Body of pancreas (tissue), 4 donors: ENCODE results near the gene B3GAT3. TPM values are rescaled to one million over a fixed set of nuclear protein-coding genes. Genes with fewer than 3 reads are reported as not detected.

Experiments used
- ATAC-seq: fragments of 150-250 bp; one replicate; pipeline ENCODE4 v1.9.1; 2016
- DNase-seq, 4 donors: peaks; one replicate each; pipeline ENCODE4 v3.0.0-alpha.2; 2019
- H3K27ac ChIP-seq, 4 donors: fragments of 200-600 bp; sonication (generic); 1 replicate in 3 of 4; 2 replicates in 1 of 4; pipeline versions ENCODE4 v1.5.1 to v1.6.1; 2016 to 2019; ENCODE audit warnings: mild to moderate bottlenecking in 1 of 4, mixed read lengths in 1 of 4, moderate library complexity in 1 of 4
- H3K27me3 ChIP-seq, 2 donors: fragments of 200-600 bp; sonication (generic); one replicate each; pipeline ENCODE4 v1.6.0; 2016; ENCODE audit warnings: mild to moderate bottlenecking in 1 of 2
- H3K36me3 ChIP-seq, 2 donors: fragments of 200-600 bp; sonication (generic); replicated peaks in 1 of 2; 2 replicates each; pipeline ENCODE4 v1.5.1; 2016; ENCODE audit warnings: low read depth in 2 of 2; ENCODE audit not compliant: insufficient read depth in 1 of 2
- H3K4me1 ChIP-seq: fragments of 200-600 bp; sonication (generic); one replicate; pipeline ENCODE4 v1.6.0; 2016
- H3K4me3 ChIP-seq, 2 donors: fragments of 200-600 bp; sonication (generic); 1 replicate in 1 of 2; 2 replicates in 1 of 2; pipeline ENCODE4 v1.5.1; 2016 to 2019
- H3K9me3 ChIP-seq, 3 donors: fragments of 200-600 bp; sonication (generic); 1 replicate in 2 of 3; 2 replicates in 1 of 3; pipeline ENCODE4 v1.5.1; 2016
- POLR2A ChIP-seq, 3 donors: fragments of 450-650 bp; IDR thresholded peaks; one replicate each; pipeline ENCODE4 v1.6.1; 2016; ENCODE audit warnings: antibody characterized with exemption in 3 of 3, mild to moderate bottlenecking in 2 of 3
- WGBS, 2 donors: methylation state at CpG; one replicate each; pipeline ENCODE4 v1.1.5; 2017; 5-methylcytosine and 5-hydroxymethylcytosine counted together
- intact Hi-C: fragments of 100-400 bp; cut with DNase I; formaldehyde crosslinking; loops from one replicate; pipeline ENCODE4 v1.15.1; 2023
- total RNA-seq, 2 donors: library from RNA; depleted of rRNA; stranded (reverse); fragments of >200 nt; gene quantifications; one replicate each; pipeline ENCODE4 v1.1.0, GENCODE V29; 2016
- TF ChIP-seq, protein P1 (sequence below), 7 experiments: fragments of 450-650 bp in 4 of 7; fragments of 200-600 bp in 3 of 7; sonication (generic) in 3 of 7; IDR thresholded peaks; one replicate each; pipeline ENCODE4 v1.5.1; 2016 to 2019; ENCODE audit warnings: antibody characterized with exemption in 7 of 7

B3GAT3 gene
- total RNA-seq, 2 donors from 2014 or later: 17.1 to 63.0 TPM

- no peak for DNase-seq
- intact Hi-C loops: no loop called here
- ATAC-seq: no peak
These were observed 45.9 kb downstream of the B3GAT3 start for GRCh38 chr11:62575837-62576236.

GRCh38 chr11:62575156-62575555 is 46.6 kb downstream of the B3GAT3 start:
- 26 to 29% methylated on average over 7 to 17 of the region's 17 CpGs for WGBS, 2 donors
- Histone ChIP-seq H3K9me3 (no peaks in the 10 kb centered on the region), H3K36me3 (peaks cover 3 to 15% of the 10 kb centered on the region in 2 donors), H3K27me3 (no peaks in the 10 kb centered on the region), H3K27ac (peak overlapping the region in 3 of 4 donors; percentile 82 to 92 (median 91)), H3K4me1 (peaks cover 44% of the 10 kb centered on the region), H3K4me3 (no peak overlapping the region)
- DNase-seq: peak; percentile 33 to 64 (median 49)
- TF ChIP-seq, protein P1, sequence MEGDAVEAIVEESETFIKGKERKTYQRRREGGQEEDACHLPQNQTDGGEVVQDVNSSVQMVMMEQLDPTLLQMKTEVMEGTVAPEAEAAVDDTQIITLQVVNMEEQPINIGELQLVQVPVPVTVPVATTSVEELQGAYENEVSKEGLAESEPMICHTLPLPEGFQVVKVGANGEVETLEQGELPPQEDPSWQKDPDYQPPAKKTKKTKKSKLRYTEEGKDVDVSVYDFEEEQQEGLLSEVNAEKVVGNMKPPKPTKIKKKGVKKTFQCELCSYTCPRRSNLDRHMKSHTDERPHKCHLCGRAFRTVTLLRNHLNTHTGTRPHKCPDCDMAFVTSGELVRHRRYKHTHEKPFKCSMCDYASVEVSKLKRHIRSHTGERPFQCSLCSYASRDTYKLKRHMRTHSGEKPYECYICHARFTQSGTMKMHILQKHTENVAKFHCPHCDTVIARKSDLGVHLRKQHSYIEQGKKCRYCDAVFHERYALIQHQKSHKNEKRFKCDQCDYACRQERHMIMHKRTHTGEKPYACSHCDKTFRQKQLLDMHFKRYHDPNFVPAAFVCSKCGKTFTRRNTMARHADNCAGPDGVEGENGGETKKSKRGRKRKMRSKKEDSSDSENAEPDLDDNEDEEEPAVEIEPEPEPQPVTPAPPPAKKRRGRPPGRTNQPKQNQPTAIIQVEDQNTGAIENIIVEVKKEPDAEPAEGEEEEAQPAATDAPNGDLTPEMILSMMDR (IDR thresholded peaks at IDR 0.05): no peak
- no peak for TF ChIP-seq POLR2A (IDR thresholded peaks at IDR 0.05)
- intact Hi-C loops: no loop called here
- no peak for ATAC-seq

More at GRCh38 chr11:62575837-62576236, 45.9 kb downstream of the B3GAT3 start:
- Histone ChIP-seq H3K4me1 (peaks cover 44% of the 10 kb centered on the region), H3K36me3 (peaks cover 0 to 12% of the 10 kb centered on the region in 2 donors), H3K4me3 (no peak overlapping the region), H3K9me3 (no peaks in the 10 kb centered on the region), H3K27ac (peak overlapping the region in 3 of 4 donors; percentile 82 to 92 (median 91)), H3K27me3 (no peaks in the 10 kb centered on the region)
- TF ChIP-seq POLR2A (IDR thresholded peaks at IDR 0.05): no peak
- TF ChIP-seq, protein P1 (IDR thresholded peaks at IDR 0.05): no peak
- 83 to 94% methylated on average over 6 to 14 of the region's 14 CpGs for WGBS, 2 donors

GRCh38 chr11:62574363-62575071 is 47.3 kb downstream of the B3GAT3 start:
- Histone ChIP-seq H3K36me3 (peaks cover 3 to 17% of the 10 kb centered on the region in 2 donors), H3K9me3 (no peaks in the 10 kb centered on the region), H3K27me3 (no peaks in the 10 kb centered on the region), H3K4me3 (peak overlapping the region in 1 of 2 donors; percentile 46), H3K4me1 (peaks cover 44% of the 10 kb centered on the region), H3K27ac (peak overlapping the region; percentile 81 to 92 (median 86))
- intact Hi-C loops: no loop called here
- WGBS, 2 donors: 1% methylated on average over 13 to 33 of the region's 33 CpGs
- peak; percentile 13 for ATAC-seq
- TF ChIP-seq, protein P1 (IDR thresholded peaks at IDR 0.05): no peak
- peak in 2 of 3 donors; percentile 6 to 21 for TF ChIP-seq POLR2A (IDR thresholded peaks at IDR 0.05)
- peak; percentile 38 to 46 (median 40) for DNase-seq

GRCh38 chr11:62573592-62574362 is 48.0 kb downstream of the B3GAT3 start, which contains the start of gene EEF1G:
Gene EEF1G (minus strand): TSS chr11:62573891. CDS start chr11:62573842, 49 bp downstream.
- ATAC-seq (peak; percentile 97), DNase-seq (peak; percentile 99 to 100 (median 100))
- peak in 2 of 3 donors; percentile 84 to 87 for TF ChIP-seq POLR2A (IDR thresholded peaks at IDR 0.05)
- TF ChIP-seq, protein P1 (IDR thresholded peaks at IDR 0.05): no peak
- H3K4me3 ChIP-seq: peak within 1 kb of the TSS; percentile 55 to 73
- H3K4me1 ChIP-seq: peaks cover 44% of the 10 kb centered on the region
- peak within 1 kb of the TSS; percentile 81 to 92 (median 86) for H3K27ac ChIP-seq
- H3K36me3 ChIP-seq: peaks cover 3 to 20% of the 10 kb centered on the region in 2 donors
- no peaks in the 10 kb centered on the region for H3K9me3 ChIP-seq
- intact Hi-C loops: no loop called here
- WGBS, 2 donors: 1% methylated on average over 42 to 46 of the region's 46 CpGs
- no peaks in the 10 kb centered on the region for H3K27me3 ChIP-seq
